Suprapubic skin (tissue), 3 donors: ENCODE measurements around the gene GRID1.

Experiments used
- POLR2AphosphoS5 ChIP-seq, 3 donors: sonication (generic); formaldehyde crosslinking; IDR thresholded peaks; one replicate each; pipeline ENCODE4 v1.6.1; 2017; ENCODE audit warnings: antibody characterized with exemption in 3 of 3
- TF ChIP-seq, protein P1 (sequence below), 2 donors: fragments of 200-600 bp in 1 of 2; fragments of 450-650 bp in 1 of 2; sonication (generic) in 1 of 2; IDR thresholded peaks; one replicate each; pipeline ENCODE4 v1.5.1; 2016 to 2019; ENCODE audit warnings: antibody characterized with exemption in 2 of 2, mild to moderate bottlenecking in 1 of 2, moderate library complexity in 1 of 2

GRCh38 chr10:85570871-85571270 is 795.7 kb downstream of the GRID1 start:
- TF ChIP-seq POLR2AphosphoS5 (IDR thresholded peaks at IDR 0.05) = no peak
- TF ChIP-seq, protein P1, sequence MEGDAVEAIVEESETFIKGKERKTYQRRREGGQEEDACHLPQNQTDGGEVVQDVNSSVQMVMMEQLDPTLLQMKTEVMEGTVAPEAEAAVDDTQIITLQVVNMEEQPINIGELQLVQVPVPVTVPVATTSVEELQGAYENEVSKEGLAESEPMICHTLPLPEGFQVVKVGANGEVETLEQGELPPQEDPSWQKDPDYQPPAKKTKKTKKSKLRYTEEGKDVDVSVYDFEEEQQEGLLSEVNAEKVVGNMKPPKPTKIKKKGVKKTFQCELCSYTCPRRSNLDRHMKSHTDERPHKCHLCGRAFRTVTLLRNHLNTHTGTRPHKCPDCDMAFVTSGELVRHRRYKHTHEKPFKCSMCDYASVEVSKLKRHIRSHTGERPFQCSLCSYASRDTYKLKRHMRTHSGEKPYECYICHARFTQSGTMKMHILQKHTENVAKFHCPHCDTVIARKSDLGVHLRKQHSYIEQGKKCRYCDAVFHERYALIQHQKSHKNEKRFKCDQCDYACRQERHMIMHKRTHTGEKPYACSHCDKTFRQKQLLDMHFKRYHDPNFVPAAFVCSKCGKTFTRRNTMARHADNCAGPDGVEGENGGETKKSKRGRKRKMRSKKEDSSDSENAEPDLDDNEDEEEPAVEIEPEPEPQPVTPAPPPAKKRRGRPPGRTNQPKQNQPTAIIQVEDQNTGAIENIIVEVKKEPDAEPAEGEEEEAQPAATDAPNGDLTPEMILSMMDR (IDR thresholded peaks at IDR 0.05) = no peak
